GM21529 (cell line): ENCODE measurements around the gene ABHD5.

Source experiments
- ATAC-seq: cut with Tn5 transposase; IDR thresholded peaks from one replicate; pipeline ENCODE4 v1.9.1; 2021; ENCODE audit not compliant: unreplicated experiment

Gene ABHD5

GRCh38 chr3:43773273-43774094 is 82.7 kb downstream of the ABHD5 start:
- ATAC-seq, result no peak

DNA sequence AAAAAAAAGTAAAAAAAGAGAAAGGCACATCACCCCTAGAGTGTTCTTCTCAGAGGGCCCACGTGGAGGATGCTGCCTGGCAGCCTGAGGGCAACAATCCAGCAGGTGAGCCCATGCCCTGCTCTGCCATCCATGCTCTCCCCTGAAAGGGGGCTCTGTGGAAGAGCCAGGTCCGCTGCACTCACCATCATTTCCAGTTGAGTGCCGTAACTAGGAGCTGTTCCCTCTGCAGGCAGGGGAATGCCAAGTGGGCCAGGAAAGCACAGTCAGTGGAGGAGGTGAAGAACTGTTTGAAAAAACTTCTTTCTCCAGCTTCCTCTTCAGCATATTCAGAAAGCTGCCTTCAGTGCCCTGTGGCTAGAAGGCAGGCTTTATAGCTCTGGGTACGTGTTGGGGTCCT is 84.1 kb downstream of the ABHD5 start:
- ATAC-seq, result no peak

DNA sequence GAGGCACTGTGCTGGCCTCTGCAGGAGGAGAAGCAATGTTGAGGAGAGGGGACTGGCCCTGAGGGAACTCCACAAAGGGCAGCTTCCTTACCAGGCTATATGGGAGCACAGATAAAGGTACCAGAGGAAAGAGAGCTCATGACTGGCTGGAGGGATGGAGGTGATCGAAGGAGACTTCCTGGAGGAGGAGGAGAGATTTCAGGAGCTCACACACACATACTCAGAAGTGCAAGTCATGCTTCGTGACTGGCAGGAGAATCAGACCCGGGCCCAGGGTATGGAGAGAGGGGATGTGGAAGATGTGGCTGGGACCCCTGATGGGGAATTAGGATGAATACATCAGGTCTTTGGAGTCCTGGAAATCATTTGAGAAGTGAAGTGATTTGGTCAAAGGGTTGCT is 85.4 kb downstream of the ABHD5 start:
- ATAC-seq, result no peak

GRCh38 chr3:43779850-43780249 is 89.1 kb downstream of the ABHD5 start:
- ATAC-seq, result no peak

DNA sequence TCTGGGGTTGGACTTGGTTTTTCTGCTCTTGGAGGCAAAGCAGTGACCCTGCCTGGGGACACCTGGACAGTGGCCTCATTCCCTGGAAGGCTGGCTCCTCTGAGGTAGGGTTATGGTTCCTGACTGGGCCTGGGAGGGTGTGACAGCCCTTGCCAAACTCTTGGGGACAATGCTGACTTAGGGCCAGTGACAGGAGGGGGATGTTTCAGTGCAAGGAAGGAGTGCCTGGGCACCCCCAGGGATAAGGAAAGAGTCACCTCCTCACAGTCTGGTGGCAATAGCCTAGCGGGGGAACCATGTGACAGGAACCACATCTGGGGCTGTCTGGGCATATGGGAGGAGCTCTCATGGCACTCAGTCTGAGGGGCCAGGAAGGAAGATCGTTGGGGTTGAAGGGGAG is 91.8 kb downstream of the ABHD5 start:
- no peak for ATAC-seq
